HG03066 (cell line): ENCODE data around the gene NPHP1.
"Not testable (repeated sequence)": the region's sequence is repeated elsewhere in the genome, so short reads cannot be mapped to it uniquely, and the experiment has no call there.

Source experiments
- ATAC-seq: cut with Tn5 transposase; IDR thresholded peaks from one replicate; pipeline ENCODE4 v1.9.1; 2021; ENCODE audit warnings: low read depth; ENCODE audit not compliant: unreplicated experiment

The NPHP1 gene

DNA sequence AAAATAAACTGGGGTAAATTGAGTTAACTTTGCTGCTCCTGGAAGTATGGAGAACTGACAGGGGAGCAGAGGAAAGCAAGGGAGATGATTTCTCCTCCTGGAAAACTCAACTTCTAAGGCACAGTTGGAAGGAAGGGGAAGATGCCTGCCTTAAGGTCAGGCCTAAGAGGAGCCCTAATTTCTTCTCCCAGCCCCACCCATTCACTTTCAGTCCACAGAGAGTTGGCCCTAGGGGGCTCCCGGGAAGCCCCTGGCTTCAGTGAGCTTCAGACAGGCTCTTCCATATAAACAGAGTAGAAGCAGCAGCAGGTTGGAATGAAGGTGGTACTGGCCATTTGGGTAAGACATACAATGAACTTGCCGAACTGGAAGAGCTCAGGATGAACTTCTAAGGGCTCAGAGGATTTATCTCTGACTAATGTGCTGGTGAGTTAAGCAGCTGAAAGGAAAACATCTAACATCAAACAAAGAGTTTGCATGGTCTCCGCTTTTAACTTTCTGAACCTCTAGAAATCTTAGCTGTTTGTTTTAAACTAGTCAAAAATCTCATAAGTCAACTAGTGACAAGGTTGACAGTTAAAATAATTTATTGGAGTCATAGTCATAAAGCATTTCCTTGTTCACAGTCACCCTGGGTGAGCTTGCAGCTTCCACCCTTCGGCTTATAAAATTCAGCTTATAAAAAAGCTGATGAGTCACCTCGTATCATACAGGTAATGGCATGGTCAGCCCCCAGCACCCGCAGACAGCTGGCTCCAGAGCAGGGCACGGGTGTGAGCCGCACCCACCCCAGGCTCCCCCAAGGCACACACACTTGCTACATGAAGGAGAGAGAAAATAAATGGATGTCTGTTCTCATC is 99.0 kb downstream of the NPHP1 start:
- ATAC-seq, result no peak

DNA sequence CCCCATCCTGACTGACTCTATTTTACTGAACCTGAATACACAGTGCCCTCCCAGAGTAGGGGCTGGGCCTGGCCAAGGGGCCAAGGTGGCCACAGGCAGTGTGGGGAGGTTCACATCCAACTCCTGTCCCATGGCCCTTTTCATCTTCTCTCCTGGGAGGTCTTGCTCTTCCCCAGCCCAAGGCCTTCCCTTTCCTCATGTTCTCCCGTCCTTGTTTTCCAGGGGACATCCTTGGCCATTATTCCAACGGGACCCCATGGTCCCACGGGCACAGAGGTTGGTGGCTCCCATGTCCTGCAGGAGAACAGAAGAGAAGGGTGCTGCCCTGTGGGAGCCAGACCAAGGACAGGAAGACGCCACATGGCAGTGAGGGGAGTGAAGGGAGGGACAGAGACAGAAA is 99.6 kb downstream of the NPHP1 start:
- ATAC-seq, result no peak

DNA sequence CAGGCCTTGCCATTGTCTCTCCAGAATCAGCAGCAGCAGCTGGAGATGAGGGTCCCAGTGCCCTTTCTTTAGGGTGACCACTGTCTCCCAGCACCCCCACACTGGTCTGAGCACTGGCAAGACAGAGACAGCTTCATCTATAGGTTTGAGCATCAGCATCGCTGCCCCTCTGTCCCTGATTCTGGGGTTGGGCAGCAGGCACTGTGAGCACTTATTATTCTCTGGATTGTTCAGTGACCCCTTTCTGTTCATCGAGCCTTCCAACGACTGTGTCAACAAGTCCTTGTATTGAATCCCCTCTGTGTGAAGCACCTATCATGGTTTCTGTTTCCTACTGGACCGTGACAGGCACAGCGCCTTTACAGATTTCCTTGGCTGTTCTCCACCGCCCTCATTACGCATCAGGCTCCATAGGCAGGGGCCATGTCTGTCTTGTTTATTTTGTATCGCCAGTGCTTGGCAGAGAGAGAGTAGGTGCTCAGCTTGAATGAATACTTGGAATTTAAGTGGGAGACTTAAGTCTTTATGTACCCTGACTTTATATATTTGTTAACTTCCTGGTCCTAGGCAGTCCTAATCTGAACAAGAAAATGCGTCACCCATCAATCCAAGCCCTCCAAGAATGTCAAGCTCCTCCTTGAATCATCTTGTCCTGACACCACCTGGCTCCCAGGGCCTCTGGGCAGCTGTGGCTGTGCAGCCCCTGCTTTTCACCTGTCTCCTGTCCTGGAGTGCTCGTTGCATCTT is 100.6 kb downstream of the NPHP1 start:
- no peak for ATAC-seq

DNA sequence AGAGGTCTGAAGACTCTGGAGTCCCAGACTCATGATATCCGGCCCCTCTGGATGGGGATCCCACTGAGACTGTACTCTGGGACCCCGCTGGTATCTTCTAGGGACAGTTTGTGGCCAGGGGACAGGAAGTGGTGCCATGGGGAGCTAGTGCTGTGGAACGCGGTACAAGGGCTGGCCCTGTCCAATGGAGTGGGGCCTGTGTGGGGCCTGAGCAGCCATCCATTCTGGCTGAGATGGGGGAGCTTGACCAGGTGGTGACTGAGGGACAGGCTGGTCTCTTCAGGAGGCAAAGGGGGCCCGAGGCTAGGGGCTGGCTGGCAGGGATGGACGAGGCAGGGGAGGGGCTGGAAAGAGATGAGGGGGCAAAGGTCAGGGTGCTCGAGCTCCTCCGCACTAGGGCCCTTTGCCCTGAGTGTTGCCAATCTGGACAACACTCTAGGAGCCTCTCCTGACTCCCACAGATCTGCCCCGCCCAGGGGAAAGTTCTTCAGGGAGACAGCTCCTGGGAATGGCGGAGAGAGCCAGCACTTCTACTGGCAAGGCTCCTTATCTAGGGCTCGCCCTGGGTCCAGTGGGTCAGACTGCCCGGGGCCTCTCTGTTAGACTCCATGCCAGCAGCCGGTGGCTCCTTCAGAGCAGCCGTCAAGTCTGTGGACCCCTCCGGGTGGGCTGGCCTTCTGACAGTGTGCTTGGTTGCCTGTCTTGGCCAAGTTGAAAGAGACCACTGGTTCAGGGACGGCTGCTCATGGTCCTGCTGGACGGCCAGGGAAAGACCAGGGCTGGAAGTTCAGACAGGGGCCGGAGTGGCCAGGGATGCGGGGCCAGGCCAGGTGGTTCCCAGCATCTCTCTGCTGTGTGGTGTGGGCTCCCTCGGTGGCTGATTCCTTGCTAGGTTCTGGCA is 101.5 kb downstream of the NPHP1 start:
- no peak for ATAC-seq

DNA sequence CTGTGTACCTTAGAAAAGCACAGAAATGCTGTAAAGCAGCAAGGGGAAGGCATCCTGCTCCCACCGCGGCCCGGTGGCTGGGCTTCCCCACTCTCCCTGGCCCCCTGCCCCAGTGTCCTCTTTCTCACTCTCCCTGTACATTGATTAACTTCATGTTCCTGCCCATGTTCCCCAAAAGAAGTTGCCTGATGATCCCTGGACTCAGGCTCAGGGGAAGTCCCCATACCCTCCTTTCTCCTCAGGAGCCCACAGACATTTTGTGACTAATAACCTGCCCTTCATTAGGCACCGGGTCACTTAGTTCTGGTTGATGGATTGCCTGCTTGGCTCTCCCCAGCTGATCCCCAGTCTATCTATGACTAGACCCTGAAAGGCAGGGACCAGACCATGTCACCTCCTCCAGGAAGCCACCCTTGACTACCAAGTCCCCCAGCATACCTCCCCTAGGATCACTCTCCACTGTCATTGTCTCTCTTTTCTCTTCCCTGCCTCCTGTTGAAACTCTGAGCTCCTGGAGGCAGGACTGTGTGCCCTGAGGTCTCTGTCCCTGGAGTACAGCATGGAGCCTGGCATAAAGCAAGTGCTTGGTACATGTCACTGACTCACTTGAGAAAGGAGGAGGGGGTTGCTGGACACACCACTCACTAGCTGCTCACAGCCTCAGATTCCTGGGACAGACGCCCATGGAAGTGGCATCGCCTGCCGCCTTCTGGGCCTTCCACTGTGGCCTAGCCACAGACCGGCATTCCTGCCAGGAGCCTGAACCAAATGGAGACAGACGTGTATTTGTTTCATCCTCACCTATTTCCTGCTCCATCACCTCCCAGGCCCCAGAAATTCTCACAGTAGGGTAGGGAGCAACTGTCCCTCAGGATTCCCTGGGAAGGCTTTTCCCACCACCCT is 102.7 kb downstream of the NPHP1 start:
- ATAC-seq, result no peak

DNA sequence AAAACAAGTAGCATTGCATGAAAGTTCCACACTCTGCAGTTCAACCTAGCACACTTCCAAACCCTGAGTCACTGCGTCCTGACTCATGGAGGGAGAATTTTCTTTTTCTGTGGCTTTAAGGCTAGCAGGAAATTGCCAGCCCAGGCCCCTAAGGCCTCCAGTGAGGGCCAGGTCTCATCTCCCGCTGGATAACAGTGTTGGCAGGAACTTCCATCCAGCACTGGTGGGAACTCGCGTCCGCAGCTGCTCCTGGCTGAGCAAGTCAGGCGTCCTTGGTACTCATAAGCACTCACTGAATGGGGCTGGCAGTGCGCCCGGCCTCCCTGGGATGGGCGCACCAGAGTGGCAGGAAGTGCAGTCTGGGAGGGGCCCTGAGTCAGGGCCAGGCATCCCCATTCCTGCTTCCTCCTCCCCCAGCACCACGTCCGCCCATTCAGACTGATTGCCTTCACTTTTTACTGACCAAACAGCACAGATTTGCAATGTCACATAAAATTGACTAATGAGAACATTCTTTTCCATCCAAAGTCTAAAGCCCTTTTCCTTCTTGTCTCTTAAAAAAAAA is 103.5 kb downstream of the NPHP1 start:
- no peak for ATAC-seq

DNA sequence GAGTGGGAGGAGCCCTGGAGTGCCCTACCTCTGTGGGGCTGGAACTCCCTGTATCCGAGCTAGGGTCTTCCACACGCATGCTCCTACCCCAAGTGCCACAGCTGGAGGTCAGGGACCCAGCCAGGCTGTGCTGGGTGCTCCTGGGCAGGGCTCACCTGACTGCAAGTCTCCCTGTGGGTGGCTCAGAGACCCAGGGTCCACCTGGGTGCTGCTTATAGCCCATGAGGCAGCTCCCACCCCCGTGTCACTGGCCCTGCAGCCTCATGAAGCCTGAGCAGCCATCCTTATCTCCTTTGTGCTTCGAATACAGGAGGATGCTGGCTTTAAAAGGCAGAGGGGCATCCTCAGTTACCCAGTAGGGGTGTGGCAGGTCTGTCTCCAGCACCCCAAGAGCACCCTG is 103.9 kb downstream of the NPHP1 start:
- ATAC-seq, result not testable (repeated sequence)

DNA sequence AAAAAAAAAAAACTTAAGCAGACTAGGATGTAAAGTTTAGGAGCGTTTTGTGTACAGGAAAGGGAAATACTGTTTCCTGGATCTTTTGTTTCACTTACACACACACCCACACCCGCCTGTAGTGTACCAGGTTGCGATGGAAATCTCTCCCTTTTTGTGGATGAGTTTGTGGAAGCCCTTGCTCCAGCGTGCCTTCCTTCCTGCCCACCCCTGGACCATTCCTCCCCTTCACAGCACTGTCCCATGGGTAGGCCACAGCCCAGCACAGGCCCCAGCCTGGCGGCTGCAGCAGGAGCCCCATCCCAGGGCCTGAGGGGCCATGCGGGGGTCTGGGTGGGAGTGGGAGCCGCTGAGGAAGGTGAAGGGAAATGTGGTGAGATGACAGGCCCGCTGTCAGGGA is 104.3 kb downstream of the NPHP1 start:
- no peak for ATAC-seq

DNA sequence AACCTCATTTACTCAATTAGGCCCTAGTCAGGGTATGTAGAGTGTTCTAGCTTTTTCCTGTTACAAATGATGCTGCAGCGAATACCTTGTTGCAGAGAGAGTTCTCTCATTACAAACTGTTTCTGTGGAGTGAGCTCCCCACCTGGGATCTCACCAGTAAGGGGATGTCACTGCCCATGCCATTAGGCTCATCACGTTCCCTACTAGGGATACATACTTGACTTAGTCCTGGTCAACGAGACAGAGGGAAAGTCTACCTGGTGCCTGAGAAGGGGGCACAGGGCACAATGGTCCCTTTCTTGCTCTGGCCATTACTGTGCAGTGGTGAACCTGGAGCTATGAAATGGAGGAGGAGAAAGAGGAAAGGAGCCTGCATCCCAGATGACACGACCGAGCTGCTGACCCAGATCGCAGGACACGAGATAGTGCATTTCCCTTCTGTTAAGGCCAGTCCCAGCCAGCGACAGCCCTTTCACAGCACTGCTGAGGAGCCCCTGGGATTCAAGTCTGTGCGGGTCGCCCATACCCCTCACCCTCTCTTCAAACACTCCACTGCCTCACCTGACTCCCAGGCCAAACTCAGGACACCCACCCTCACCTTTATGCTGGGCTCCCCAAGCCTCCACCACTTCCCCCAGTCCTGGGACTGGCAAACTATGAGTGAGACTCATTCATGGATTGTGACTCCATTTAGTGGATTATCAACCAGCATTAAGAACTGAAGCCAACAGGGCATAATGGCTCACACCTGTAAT is 105.2 kb downstream of the NPHP1 start:
- no peak for ATAC-seq

DNA sequence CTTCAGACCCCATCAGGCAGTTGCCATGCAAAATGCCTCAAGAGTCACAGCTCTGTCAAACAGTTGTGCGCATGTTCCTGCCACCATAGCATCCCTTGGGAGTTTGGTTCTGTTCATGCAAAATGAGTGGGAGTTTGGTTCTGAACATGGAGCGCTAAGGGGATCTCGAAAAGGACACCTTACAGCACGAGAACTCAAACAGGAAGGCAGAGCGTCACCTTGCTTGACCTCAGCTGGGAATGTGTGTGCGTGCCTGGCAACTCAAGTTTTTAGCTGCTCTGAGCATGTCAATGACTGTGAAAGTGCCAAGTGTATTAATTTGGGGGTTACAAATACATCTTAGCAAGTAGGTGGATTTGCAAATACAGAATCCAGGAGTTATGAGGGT is 105.8 kb downstream of the NPHP1 start:
- no peak for ATAC-seq

DNA sequence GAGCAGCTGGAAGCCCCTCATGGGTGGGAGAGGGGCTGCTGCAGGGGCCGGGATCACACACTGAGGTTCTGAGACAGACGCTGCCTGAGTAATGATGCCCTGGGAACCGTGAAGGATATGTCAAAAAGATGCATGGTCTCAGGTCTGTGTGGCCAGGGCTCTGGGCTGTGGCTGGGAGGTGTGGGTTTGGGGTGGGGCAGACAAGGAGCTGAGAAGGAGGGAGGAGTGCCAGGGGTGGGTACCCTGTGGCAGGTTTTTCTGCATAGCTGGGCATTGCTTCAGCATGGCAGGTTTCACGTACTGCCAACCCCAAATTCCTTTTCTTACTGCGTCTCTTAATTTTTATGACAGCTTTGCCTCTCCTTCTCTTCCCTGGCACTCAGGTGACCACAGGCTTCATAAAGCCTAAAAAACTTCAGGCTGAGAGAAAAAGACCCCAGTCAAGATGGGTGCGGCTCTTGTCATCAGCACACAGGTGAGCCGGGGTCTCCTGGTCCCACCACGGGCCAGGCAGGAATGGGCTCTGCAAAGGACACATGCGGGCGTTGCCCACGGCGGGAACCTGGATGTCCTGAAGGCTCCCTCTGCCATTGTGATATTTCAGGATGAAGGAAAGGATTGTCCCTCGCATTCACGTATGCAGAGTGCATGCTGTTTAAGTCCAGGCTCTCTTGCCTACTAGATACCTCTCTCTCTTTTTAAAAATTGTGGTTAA is 107.2 kb downstream of the NPHP1 start:
- no peak for ATAC-seq

DNA sequence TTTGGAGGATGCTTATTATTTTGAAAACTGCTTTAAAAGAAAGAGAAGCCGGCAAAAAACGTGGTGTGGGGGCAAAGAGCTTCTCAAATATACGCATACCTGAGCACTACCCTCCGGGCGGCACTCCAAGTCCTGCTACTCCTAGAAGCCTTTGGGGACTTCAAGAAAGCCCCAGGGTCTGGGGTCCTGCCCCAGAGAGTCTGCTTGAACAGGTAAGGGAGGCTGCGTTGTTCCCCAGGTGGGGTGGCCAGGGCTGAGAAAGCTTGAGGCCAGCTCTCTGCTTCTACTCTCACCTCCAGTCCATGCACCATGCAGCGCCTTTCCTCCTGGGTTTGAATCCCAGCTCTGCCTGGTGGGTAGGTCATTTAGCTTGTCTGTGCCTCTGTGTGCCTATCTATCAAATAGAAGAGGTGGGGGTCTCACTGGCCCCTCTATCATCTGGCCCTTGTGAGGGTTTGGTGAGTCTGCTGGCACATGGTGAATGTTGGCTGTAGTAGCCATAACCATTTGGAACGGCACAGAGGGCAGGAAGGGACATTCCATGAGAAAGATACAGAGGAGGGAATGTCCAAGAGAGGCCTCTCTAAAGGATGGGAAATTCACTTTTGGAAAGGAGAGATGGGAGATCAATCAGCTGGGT is 108.7 kb downstream of the NPHP1 start:
- ATAC-seq, result no peak

DNA sequence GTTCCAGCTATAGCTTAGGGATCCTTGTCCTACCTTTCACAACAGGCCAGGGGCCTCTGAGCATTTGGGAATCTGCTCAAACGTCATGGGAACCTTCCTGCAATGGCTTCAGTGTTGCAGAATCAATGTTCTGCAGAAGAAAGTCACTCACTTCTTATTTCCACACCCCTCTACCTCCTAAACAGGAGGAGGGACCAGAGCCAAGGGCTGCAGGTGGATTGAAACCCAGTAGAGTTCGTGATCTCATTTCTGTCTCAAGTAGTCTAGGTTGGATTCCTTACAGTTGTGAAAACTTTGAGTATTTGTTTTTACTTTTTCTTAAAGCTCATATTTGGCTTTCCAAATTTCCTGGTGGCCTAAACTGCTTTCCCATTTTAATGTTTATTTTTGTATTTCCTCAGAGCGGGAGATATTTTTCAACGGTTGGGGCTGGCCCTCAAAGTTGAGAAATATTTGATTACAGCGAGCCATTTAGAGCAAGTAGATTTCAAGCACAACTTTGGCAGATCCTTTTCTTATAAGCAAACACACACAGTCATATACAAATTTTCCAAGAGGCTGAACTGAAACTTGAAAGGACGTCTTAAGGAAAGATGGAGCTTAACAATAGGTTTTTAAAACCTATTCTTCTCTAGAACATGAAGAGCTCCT is 109.8 kb downstream of the NPHP1 start:
- not testable (repeated sequence) for ATAC-seq

DNA sequence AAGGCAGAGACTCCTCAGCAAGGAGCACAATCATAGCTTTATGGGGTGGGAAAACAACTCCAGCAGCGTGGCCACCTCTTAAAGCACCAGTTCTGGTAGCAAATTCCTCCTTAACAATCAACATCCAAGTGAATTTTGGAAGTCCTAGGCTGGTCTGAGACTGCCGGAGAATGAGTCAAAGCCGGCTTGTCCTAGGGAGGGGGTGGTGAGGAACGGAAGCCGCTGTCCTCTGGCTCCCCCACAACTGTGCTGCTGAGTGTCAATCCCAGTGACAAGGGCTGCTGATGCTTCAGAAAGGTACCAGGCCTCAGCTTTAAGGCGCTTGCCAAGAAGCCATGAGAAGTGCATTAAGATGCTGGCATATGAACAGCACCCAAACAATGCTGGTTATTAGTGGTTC is 110.9 kb downstream of the NPHP1 start:
- ATAC-seq, result not testable (repeated sequence)

DNA sequence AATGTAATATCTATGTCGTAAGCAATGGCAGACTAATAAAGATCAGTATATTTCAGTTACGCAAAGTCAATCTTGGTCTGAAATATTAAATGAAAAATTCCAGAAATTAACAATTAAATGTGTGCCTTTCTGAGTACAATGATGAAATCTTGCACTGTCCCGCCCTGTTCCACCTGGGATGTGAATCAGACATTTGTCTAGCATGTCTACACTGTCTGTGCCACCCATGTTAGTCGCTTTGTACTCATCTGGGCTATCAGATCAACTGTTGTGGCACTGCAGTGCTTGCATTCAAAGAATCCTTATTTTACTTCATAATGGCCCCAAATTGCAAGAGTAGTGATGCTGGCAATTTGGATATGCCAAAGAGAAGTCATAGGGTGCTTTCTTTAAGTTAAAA is 114.6 kb downstream of the NPHP1 start:
- ATAC-seq, result not testable (repeated sequence)

DNA sequence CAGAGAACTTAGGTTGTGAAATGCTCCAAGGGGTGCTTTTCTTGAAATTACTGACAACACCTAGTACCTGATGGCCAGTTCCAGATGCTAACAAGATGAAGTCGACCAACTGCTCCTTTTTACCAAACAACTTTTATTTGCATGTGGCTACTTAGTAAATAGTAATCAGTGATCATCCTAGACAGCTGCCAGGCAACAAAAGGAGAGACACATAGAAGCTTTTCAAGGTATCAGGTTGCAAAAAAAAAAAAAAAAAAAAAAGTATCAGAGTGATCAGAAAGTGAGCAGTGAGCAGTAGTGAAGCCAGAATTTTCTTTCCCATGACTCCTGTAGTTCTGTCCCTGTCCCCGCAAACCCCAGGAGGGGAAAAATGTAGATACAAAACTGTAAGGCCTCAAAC is 121.1 kb downstream of the NPHP1 start:
- ATAC-seq, result not testable (repeated sequence)

DNA sequence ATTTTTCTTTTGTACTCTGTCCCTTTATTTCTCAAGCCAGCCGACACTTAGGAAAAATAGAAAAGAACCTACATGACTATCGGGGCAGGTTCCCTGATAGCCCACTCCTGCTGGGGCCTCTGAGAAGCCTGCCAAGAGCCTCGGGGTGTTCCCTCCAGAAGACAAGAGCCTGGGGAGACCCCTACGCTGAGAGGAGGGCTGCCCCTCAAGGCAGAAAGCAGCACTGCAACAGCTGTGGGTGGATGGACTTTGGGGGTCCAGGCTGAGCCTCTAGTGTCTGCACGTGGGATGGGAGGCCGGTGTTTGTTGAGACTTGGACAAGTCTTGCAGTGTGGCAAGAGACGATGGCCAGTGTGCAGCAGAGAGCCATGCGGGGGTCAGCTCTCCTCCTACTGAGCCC is 121.7 kb downstream of the NPHP1 start:
- ATAC-seq, result not testable (repeated sequence)
